ENCODE measurements around the gene ACTR3C.
A peak's percentile ranks its signal among the peaks of the same experiment; 100 is the strongest.

ACTR3C gene

GRCh38 chr7:150358988-150359621 lies 35.8 kb upstream of the ACTR3C start:
- no peak for DNase-seq (ENCODE audit: low read depth)

GRCh38 chr7:150358433-150358832 lies 35.1 kb upstream of the ACTR3C start:
- DNase-seq (ENCODE audit: low read depth): no peak

- no peak for DNase-seq (ENCODE audit: low read depth)
Observed at GRCh38 chr7:150357771-150358427, 34.6 kb upstream of the ACTR3C start.

GRCh38 chr7:150357270-150357669 lies 33.9 kb upstream of the ACTR3C start:
- no peak for DNase-seq (ENCODE audit: low read depth)

- peak; percentile 39 for DNase-seq (ENCODE audit: low read depth)
Observed at GRCh38 chr7:150356265-150356897, 33.0 kb upstream of the ACTR3C start.

- no peak for DNase-seq (ENCODE audit: low read depth)
Observed at GRCh38 chr7:150355666-150356059, 32.3 kb upstream of the ACTR3C start.

- no peak for DNase-seq (ENCODE audit: low read depth)
Observed at GRCh38 chr7:150351587-150352194, 28.3 kb upstream of the ACTR3C start.

GRCh38 chr7:150346922-150347321 lies 23.6 kb upstream of the ACTR3C start:
- no peak for DNase-seq (ENCODE audit: low read depth)

- DNase-seq (ENCODE audit: low read depth): no peak
Observed at GRCh38 chr7:150345012-150345411, 21.7 kb upstream of the ACTR3C start.

- DNase-seq (ENCODE audit: low read depth): no peak
Observed at GRCh38 chr7:150344299-150344698, 21.0 kb upstream of the ACTR3C start.

- no peak for DNase-seq (ENCODE audit: low read depth)
Observed at GRCh38 chr7:150343225-150343624, 19.9 kb upstream of the ACTR3C start.

- DNase-seq (ENCODE audit: low read depth): no peak
Observed at GRCh38 chr7:150342121-150342408, 18.7 kb upstream of the ACTR3C start.

- DNase-seq (ENCODE audit: low read depth): no peak
Observed at GRCh38 chr7:150341263-150342120, 18.1 kb upstream of the ACTR3C start, which contains the start of gene RARRES2. RARRES2 (minus strand) TSS chr7:150341629; CDS start chr7:150340609, 1,020 bp downstream.

GRCh38 chr7:150340875-150341262 lies 17.5 kb upstream of the ACTR3C start:
- DNase-seq (ENCODE audit: low read depth): no peak

- peak; percentile 64 for DNase-seq (ENCODE audit: low read depth)
Observed at GRCh38 chr7:150340024-150340749, 16.8 kb upstream of the ACTR3C start.

- DNase-seq (ENCODE audit: low read depth): no peak
Observed at GRCh38 chr7:150339409-150339809, 16.1 kb upstream of the ACTR3C start.

GRCh38 chr7:150338166-150338829 lies 15.0 kb upstream of the ACTR3C start:
- DNase-seq (ENCODE audit: low read depth): no peak

GRCh38 chr7:150337659-150338081 lies 14.3 kb upstream of the ACTR3C start:
- DNase-seq (ENCODE audit: low read depth): no peak

GRCh38 chr7:150337179-150337578 lies 13.8 kb upstream of the ACTR3C start:
- no peak for DNase-seq (ENCODE audit: low read depth)

- DNase-seq (ENCODE audit: low read depth): no peak
Observed at GRCh38 chr7:150336746-150337145, 13.4 kb upstream of the ACTR3C start.

- no peak for DNase-seq (ENCODE audit: low read depth)
Observed at GRCh38 chr7:150335774-150336112, 12.4 kb upstream of the ACTR3C start.
